Vagina (tissue), 2 donors: ENCODE data around the gene GRK5. TPM values are rescaled to one million over a fixed set of nuclear protein-coding genes. Genes with fewer than 3 reads are reported as not detected.

Experiments used
- DNase-seq, 2 donors: peaks; one replicate each; pipeline ENCODE4 v3.0.0-alpha.2; 2017; ENCODE audit errors: extremely low spot score in 2 of 2
- H3K27ac ChIP-seq: fragments of 200-600 bp; sonication (generic); one replicate; pipeline ENCODE4 v1.5.1; 2019
- H3K27me3 ChIP-seq: fragments of 200-600 bp; sonication (generic); one replicate; pipeline ENCODE4 v1.5.1; 2019
- H3K36me3 ChIP-seq, 2 donors: fragments of 200-600 bp; sonication (generic); one replicate each; pipeline ENCODE4 v1.5.1; 2017 to 2019
- H3K4me1 ChIP-seq: fragments of 200-600 bp; sonication (generic); one replicate; pipeline ENCODE4 v1.5.1; 2019
- H3K4me3 ChIP-seq, 2 donors: fragments of 200-600 bp; sonication (generic); 1 replicate in 1 of 2; 2 replicates in 1 of 2; pipeline ENCODE4 v1.5.1; 2016 to 2019
- H3K9me3 ChIP-seq: fragments of 200-600 bp; sonication (generic); one replicate; pipeline ENCODE4 v1.5.1; 2019
- CTCF ChIP-seq, 3 experiments: fragments of 450-650 bp in 2 of 3; fragments of 200-600 bp in 1 of 3; sonication (generic) in 1 of 3; IDR thresholded peaks; one replicate each; pipeline ENCODE4 v1.5.1; 2017 to 2019; ENCODE audit warnings: antibody characterized with exemption in 3 of 3, mild to moderate bottlenecking in 2 of 3, moderate library complexity in 2 of 3
- POLR2A ChIP-seq, 2 donors: fragments of 450-650 bp; IDR thresholded peaks; one replicate each; pipeline ENCODE4 v1.6.1; 2017; ENCODE audit warnings: antibody characterized with exemption in 2 of 2, mild to moderate bottlenecking in 2 of 2, moderate library complexity in 2 of 2
- POLR2AphosphoS5 ChIP-seq, 2 donors: sonication (generic); formaldehyde crosslinking; IDR thresholded peaks; one replicate each; pipeline ENCODE4 v1.9.0; 2017; ENCODE audit warnings: antibody characterized with exemption in 2 of 2, mild to moderate bottlenecking in 2 of 2, low read depth in 1 of 2; ENCODE audit not compliant: insufficient read depth in 1 of 2
- intact Hi-C: fragments of 100-400 bp; cut with DNase I; formaldehyde crosslinking; loops from one replicate; pipeline ENCODE4 v1.15.1; 2023
- microRNA-seq: library from miRNA; unstranded; fragments of <30 nt; microRNA quantifications from one replicate; pipeline ENCODE4, GENCODE V29; 2017; ENCODE audit warnings: borderline number of aligned reads, borderline replicate concordance
- small RNA-seq: library from RNA; depleted of rRNA; stranded (forward); fragments of <200 nt; gene quantifications from one replicate; pipeline ENCODE3, GENCODE V24; 2016
- total RNA-seq: library from RNA; depleted of rRNA; stranded (reverse); fragments of >200 nt; gene quantifications from one replicate; pipeline ENCODE4 v1.2.3, GENCODE V29; 2016

GRK5 gene
- total RNA-seq, 1 donor from 2014 or later, result 16.5 TPM

GRCh38 chr10:119502618-119503155, 295.3 kb downstream of the GRK5 start:
- DNase-seq, result no peak
- Histone ChIP-seq H3K27ac (no peak overlapping the region), H3K9me3 (no peaks in the 10 kb centered on the region), H3K4me3 (no peak overlapping the region), H3K36me3 (no peaks in the 10 kb centered on the region), H3K27me3 (no peaks in the 10 kb centered on the region), H3K4me1 (peaks cover 8% of the 10 kb centered on the region)
- intact Hi-C loops, result no loop called here
- no peak for TF ChIP-seq POLR2AphosphoS5 (IDR thresholded peaks at IDR 0.05; ENCODE audit: insufficient read depth in 1 of 2, low read depth in 1 of 2)
- no peak for TF ChIP-seq CTCF (IDR thresholded peaks at IDR 0.05)
- TF ChIP-seq POLR2A (IDR thresholded peaks at IDR 0.05), result no peak

GRCh38 chr10:119503821-119504220, 296.4 kb downstream of the GRK5 start:
- H3K27me3 ChIP-seq, result no peaks in the 10 kb centered on the region
- H3K9me3 ChIP-seq, result no peaks in the 10 kb centered on the region
- intact Hi-C loops, result no loop called here
- TF ChIP-seq POLR2AphosphoS5 (IDR thresholded peaks at IDR 0.05; ENCODE audit: insufficient read depth in 1 of 2, low read depth in 1 of 2) (no peak), POLR2A (IDR thresholded peaks at IDR 0.05) (no peak), CTCF (IDR thresholded peaks at IDR 0.05) (no peak)
- H3K4me3 ChIP-seq, result no peak overlapping the region
- no peak overlapping the region for H3K27ac ChIP-seq
- no peaks in the 10 kb centered on the region for H3K36me3 ChIP-seq
- peaks cover 8% of the 10 kb centered on the region for H3K4me1 ChIP-seq
- no peak for DNase-seq

GRCh38 chr10:119504651-119505050, 297.3 kb downstream of the GRK5 start:
- H3K36me3 ChIP-seq, result no peaks in the 10 kb centered on the region
- DNase-seq, result no peak
- intact Hi-C loops, result no loop called here
- H3K4me3 ChIP-seq, result no peak overlapping the region
- no peak for TF ChIP-seq POLR2AphosphoS5 (IDR thresholded peaks at IDR 0.05; ENCODE audit: insufficient read depth in 1 of 2, low read depth in 1 of 2)
- no peak for TF ChIP-seq CTCF (IDR thresholded peaks at IDR 0.05)
- no peak for TF ChIP-seq POLR2A (IDR thresholded peaks at IDR 0.05)
- peaks cover 12% of the 10 kb centered on the region for H3K4me1 ChIP-seq
- H3K27ac ChIP-seq, result no peak overlapping the region
- H3K9me3 ChIP-seq, result no peaks in the 10 kb centered on the region
- H3K27me3 ChIP-seq, result no peaks in the 10 kb centered on the region

- intact Hi-C loops, result no loop called here
- TF ChIP-seq POLR2AphosphoS5 (IDR thresholded peaks at IDR 0.05; ENCODE audit: insufficient read depth in 1 of 2, low read depth in 1 of 2) (no peak), POLR2A (IDR thresholded peaks at IDR 0.05) (no peak), CTCF (IDR thresholded peaks at IDR 0.05) (no peak)
These were observed 297.8 kb downstream of the GRK5 start for GRCh38 chr10:119505131-119505551.

More at GRCh38 chr10:119505131-119505551, 297.8 kb downstream of the GRK5 start:
- Histone ChIP-seq H3K4me3 (no peak overlapping the region), H3K36me3 (no peaks in the 10 kb centered on the region), H3K4me1 (peaks cover 17% of the 10 kb centered on the region), H3K27me3 (no peaks in the 10 kb centered on the region), H3K27ac (no peak overlapping the region), H3K9me3 (no peaks in the 10 kb centered on the region)
- DNase-seq, result no peak

Small RNA genes within 50 kb of the gene (microRNA-seq; reads per million reads assigned to microRNA genes)
- not detected for gene MIR4681

Small RNA genes within 50 kb of the gene (small RNA-seq; reads per million reads assigned to genes)
- not detected for gene MIR4681
- not detected for gene RN7SL749P

Other genes starting within 250 kb of the GRK5 start
- gene NANOS1, start 177.9 kb upstream of the GRK5 start, total RNA-seq, result not detected
- 100 TPM for gene EIF3A, start 126.8 kb upstream of the GRK5 start, total RNA-seq
- 42.2 TPM for gene DENND10, start 103.5 kb upstream of the GRK5 start, total RNA-seq
- 12.3 TPM for gene SFXN4, start 41.9 kb upstream of the GRK5 start, total RNA-seq
- gene PRDX3, start 28.8 kb upstream of the GRK5 start, total RNA-seq, result 83.2 TPM